GM19468 (cell line): ENCODE results near the gene ATP5F1D.

Source experiments
- ATAC-seq: cut with Tn5 transposase; IDR thresholded peaks from one replicate; pipeline ENCODE4 v1.9.1; 2021; ENCODE audit warnings: mild to moderate bottlenecking, moderate library complexity, moderate number of reproducible peaks; ENCODE audit not compliant: unreplicated experiment; ENCODE audit errors: extremely low read depth

The ATP5F1D gene

DNA sequence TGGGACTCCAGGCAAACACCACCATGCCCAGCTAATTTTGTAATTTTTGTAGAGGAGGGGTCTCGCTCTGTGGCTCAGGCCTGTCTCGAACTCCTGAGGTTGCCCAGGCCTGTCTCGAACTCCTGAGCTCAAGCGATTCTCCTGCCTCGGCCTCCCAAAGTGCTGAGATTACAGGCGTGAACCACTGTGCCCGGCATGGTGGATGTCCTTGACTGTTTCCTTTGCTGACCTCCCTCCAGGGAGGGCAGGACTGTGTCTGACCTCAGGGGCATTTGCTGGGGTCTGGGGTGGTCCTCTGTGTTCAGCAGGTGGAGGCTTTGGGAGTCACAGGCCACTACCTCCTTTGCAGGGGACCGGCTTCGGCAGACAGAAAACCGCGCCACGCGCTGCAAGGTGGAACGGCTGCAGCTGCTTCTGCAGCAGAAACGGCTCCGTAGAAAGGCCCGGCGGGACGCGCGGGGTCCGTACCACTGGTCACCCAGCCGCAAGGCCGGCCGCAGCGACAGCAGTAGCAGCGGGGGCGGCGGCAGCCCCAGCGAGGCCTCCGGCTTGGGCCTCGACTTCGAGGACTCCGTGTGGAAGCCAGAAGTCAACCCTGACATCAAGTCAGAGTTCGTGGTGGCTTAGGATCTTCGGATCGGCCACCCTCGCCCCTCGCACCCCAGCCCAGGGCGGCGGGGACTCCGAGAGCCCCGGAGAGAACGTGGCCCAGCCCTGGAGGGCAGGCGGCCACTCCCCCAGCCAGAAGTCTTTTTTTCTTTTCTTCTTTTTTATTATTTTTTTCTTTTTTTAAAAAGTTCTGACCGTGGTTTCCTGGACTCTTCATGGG lies 15.3 kb downstream of the ATP5F1D start:
- no peak for ATAC-seq

DNA sequence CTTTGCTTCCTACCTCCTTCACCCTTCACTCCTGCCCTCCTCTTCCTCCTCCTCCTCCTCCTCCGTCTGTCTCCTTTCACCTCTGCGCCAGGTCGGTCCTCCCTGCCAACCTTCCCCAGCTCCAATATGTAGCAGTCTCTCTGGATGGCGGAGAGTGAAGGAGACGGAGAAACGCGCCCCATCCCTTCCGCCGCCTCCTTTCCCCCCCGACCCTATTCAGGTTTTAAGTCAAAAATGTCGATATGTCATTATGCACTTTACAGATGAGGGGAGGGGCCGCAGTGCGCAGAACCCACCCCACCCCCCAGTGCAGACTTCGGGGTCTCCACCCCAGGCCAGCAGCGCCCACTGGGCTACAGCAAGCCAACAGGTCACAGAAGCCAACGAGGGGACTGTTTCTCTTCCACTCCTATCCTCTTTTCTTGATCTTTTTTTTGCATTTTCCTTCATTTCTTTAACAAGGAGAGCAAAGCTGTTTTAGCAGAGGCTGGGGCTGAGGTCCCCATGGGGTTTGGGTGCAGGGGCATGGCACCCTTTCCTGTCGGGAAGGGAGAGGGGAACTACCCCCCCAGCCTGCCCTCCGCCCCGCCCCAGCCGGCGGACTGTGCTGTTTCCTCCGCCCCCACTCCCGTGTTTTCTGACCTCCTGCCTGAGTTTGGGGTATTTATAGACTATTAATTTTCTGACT lies 16.1 kb downstream of the ATP5F1D start:
- no peak for ATAC-seq

DNA sequence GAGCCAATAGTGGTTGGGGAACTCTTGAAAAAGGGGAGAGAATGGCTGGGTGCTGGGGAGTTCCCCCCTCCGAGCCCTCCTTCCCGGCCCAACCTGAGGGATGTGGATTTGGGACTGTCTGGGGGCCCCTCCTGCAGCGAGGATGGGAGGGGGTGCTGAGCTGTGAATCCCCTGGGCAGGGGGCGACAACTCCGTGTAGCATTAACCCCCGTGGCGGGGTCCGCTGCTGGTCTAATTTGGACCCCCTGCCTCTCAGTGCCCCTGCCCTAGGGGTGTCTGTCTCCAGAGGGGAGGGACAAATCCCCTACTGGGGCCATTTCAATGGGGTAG lies 16.6 kb downstream of the ATP5F1D start:
- no peak for ATAC-seq

- no peak for ATAC-seq
These were observed 17.2 kb downstream of the ATP5F1D start for GRCh38 chr19:1258707-1259205.

DNA sequence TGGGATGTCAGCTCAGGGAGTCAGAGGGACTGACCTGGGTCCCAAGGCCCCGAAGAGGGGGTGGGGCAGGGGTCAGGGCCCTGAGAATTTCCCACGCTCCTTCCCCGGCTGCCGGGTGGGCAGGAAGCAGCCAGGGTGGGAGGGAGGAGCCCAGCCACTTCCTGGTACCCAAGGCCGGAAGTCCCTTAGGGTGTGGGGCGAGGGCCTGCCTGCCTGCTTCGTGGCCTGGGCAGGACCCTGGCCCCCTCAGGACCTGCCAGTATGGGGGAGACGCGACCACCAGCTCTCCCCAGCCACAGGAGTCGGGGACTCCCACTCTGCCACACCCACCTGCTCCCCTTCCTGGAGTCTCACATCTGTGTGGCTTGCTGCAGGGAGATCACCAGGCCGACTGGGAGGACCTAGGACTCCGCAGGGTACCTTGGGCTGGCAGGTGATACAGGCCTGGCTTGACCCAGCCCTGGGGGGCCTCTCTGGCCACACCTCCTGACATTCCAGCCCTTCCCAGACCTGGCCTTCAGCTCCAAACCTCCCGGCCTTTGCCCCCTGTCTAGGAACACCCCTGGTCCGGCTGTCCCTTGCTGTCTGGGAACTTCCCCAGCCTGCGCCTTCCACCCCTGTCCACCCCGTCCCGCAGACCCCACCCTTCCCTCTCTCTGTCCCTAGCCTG lies 17.8 kb downstream of the ATP5F1D start:
- no peak for ATAC-seq

DNA sequence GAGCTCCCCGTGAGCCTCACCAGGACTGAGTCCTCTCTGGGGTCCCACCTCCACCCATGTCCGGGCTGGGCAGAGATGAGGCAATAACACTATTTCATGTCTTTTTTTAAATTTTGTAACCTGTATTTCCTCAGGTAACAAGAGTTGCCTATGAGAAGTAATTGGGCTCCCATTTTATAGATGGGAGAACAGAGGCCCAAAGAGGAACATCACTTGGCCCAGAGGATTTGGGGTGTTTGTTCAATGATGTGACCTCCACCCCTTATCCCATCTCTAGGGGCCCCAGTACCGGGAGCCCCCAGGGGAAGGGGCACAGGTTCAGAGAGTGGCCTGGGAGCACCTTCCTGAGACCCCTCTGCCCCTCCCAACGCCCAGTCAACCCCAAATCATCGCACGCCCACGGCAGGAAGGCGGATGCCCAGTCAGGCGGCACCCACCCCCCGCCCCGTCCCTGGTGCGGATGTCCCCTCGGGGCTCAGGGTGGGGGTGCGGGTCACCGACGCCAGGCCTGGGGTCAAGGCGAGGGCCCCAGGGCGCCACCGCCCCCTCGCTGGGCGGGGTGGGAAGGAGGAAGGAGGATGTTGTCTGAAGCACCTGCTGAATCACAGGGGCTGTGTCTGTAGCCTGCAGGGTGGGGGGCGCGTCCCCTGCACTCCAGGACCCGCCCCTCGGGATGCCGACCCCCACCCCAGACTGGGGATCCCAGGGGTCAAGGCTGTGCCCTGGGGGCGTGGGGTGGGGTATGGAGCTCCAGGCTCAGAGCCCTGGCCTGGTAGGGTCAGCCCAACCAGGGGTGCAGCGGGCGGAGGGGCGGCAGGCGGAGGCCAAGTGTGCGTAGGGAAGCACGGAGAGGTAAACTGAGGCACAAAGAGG lies 18.6 kb downstream of the ATP5F1D start:
- no peak for ATAC-seq

DNA sequence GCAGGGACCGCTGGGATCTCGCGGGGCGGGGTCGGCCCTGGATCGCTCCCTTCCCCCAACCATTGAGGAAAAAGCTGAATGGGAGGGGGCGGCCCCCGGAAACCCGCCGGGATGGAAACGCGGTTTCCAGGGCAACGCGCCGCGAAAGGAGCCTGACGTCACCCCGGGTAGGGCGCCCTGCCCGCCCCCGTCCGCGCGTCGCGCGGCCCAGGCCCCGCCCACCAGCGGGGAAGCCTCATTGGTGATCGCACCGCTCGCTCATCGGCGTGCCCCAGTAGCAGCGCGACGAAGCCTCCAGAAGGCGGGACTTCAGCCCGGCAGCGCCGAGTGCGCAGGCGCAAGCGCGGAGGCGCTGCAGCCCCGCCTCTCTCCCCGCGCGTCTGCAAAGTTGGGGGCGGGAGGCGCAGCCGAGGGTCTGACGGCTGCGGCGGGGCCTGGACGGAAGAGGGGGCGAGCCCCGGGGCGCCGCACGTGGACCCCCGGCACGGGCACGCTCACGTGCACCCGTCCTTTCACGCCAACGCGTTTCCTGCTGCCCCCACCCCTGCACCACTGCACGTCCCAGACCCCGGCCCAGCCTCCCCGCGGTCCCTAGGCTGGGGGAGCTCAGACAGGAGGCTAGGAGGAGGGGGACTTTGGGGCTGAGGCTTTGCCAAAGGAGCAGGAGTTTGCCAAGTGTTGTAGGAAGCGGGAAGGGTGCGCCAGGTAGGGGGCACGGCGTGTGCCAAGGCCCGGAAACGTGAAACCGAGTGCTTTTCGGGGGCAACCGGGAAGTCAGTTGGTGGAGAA lies 19.4 kb downstream of the ATP5F1D start:
- peak; percentile 61 for ATAC-seq

GRCh38 chr19:1261538-1261797 lies 19.9 kb downstream of the ATP5F1D start:
- ATAC-seq, result no peak

GRCh38 chr19:1261798-1262622 lies 20.5 kb downstream of the ATP5F1D start:
- ATAC-seq, result no peak

- ATAC-seq, result no peak
These were observed 21.1 kb downstream of the ATP5F1D start for GRCh38 chr19:1262623-1263123.

DNA sequence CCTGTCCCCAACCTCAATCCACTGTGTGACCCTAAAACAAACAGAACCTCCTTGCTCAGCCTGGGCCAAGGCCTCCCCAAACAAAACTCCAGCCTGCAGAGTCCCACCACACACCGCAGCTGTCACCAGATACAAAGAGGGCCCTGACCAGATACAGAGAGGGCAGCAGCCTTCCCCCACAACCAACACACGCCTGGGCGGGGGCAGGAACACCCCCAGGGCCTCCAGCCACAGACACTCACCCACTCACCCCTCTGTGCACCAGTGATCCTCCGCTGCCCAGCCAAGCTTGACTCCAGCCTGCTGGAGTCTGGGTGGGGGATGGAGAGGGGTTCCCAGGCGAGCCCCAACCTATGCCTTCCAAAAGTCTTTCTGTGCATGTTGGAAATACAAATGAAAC lies 21.6 kb downstream of the ATP5F1D start:
- no peak for ATAC-seq

GRCh38 chr19:1264801-1265614 lies 23.5 kb downstream of the ATP5F1D start:
- ATAC-seq, result no peak

GRCh38 chr19:1265615-1266128 lies 24.1 kb downstream of the ATP5F1D start:
- ATAC-seq, result no peak

- no peak for ATAC-seq
These were observed 24.8 kb downstream of the ATP5F1D start for GRCh38 chr19:1266129-1266915.

DNA sequence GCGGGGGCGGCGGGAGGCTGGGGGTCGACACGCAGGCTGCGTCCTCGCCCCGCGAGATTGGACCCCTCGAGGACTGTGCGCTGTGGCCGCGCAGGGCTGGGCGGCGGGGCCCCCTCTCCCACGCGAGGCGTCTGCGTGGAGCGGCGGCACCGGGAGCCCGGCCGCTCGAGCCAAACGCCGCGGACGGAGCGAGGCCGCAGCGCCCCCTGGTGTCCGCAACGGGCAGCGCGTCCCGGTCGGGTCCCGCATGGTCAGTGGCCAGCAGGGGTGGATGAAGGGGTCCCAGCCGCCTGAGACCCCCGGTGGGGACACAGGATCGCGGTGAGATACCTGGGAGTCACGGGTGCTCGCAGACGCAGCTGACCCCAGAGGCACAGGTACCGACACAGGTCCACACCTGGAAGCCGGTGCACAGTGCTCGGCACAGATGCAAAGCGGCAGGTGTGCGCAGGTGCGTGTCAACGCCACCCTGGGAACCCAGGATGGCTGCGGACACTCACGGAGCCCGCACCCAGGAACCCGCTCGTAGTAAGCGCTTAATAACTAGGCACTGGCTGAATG lies 25.4 kb downstream of the ATP5F1D start:
- ATAC-seq, result no peak

- no peak for ATAC-seq
These were observed 26.1 kb downstream of the ATP5F1D start for GRCh38 chr19:1267477-1268225.
